ENCODE data around the gene SUPT20H.

DNA sequence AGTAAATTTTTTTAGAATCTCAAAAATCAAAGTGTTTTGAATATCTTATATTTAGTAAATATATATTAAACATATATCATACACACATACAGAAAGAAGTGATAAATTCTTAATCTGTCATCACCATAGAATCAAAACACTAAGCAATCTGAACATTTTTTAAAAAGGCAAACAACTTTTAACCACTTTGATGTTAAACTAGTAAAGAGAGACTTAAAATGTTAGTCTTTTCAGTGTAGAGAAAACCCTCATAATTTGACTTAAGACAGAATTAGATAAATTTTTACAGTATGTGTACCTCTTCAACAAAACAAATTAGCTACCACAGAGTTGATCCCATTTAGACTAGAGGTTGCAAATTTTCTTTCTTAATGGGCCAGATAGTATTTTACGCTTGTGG lies 13.4 kb downstream of the SUPT20H start:
- TF ChIP-seq CTCF (IDR thresholded peaks at IDR 0.05; ENCODE audit: poor library complexity), result no peak
- no peak for TF ChIP-seq EZH2 (IDR thresholded peaks at IDR 0.05; ENCODE audit: borderline replicate concordance)
